IMR-90 (cell line): Measurements from ENCODE around the gene PLXNA1. TPM values are rescaled to one million over a fixed set of nuclear protein-coding genes. Genes with fewer than 3 reads are reported as not detected.

Experiments used
- ATAC-seq: fragments of 200-7000 bp; cut with Tn5 transposase; 2 replicates; pipeline ENCODE4 v1.9.1; 2020; ENCODE audit warnings: low read depth, mild to moderate bottlenecking, moderate library complexity
- BruUV-seq: library from RNA; stranded (reverse); fragments of 400-500 nt; replicated peaks from 2 replicates; lab custom pipeline; 2021; lab: Mats Ljungman, UMichigan
- CTCF ChIA-PET: fragments of 300-600 bp; formaldehyde crosslinking; extraction: SDS; loops from one replicate; lab custom pipeline; 2021; ENCODE audit warnings: antibody characterized with exemption; lab: Yijun Ruan, JAX
- POLR2A ChIA-PET: fragments of 300-600 bp; sonication (Branson Sonifier 250); formaldehyde crosslinking; loops from one replicate; lab custom pipeline; 2022; ENCODE audit warnings: antibody characterized with exemption; ENCODE audit not compliant: unreplicated experiment; lab: Charles Lee
- DNase-seq: peaks from one replicate; pipeline ENCODE4 v3.0.0; 2013
- H2AFZ ChIP-seq: replicated peaks from 2 replicates; pipeline ENCODE3; 2013; ENCODE audit warnings: low read length, mild to moderate bottlenecking; ENCODE audit not compliant: poor library complexity
- H2AK5ac ChIP-seq: 2 replicates; pipeline ENCODE4 v1.6.1; 2013; ENCODE audit warnings: low read depth, low read length, inconsistent platforms
- H2AK9ac ChIP-seq: replicated peaks from 2 replicates; pipeline ENCODE3; 2013; ENCODE audit warnings: mild to moderate bottlenecking, low read depth, low read length, moderate library complexity; ENCODE audit not compliant: poor library complexity
- H2BK120ac ChIP-seq: 2 replicates; pipeline ENCODE4 v1.6.1; 2013; ENCODE audit warnings: low read depth, low read length, inconsistent platforms
- H2BK15ac ChIP-seq: 3 replicates; pipeline ENCODE4 v1.6.1; 2013; ENCODE audit warnings: low read depth, low read length, inconsistent platforms
- H2BK20ac ChIP-seq: 2 replicates; pipeline ENCODE4 v1.6.1; 2013; ENCODE audit warnings: low read depth, mild to moderate bottlenecking, inconsistent platforms, low read length, moderate library complexity
- H2BK5ac ChIP-seq: 2 replicates; pipeline ENCODE4 v1.6.1; 2013; ENCODE audit warnings: mild to moderate bottlenecking, low read depth, low read length, inconsistent platforms; ENCODE audit not compliant: poor library complexity, severe bottlenecking
- H3K14ac ChIP-seq: replicated peaks from 2 replicates; pipeline ENCODE4 v1.6.1; 2013; ENCODE audit warnings: low read depth, low read length, inconsistent platforms
- H3K18ac ChIP-seq: 2 replicates; pipeline ENCODE4 v1.6.1; 2013; ENCODE audit warnings: low read depth, low read length, control low read depth
- H3K23ac ChIP-seq: 2 replicates; pipeline ENCODE4 v1.6.1; 2013; ENCODE audit warnings: low read depth, low read length, inconsistent platforms
- H3K27ac ChIP-seq: 2 replicates; pipeline ENCODE4 v1.5.1; 2013; ENCODE audit warnings: mild to moderate bottlenecking, control low read depth, low read length; ENCODE audit not compliant: insufficient read depth
- H3K27me3 ChIP-seq: 2 replicates; pipeline ENCODE4 v1.6.1; 2013; ENCODE audit warnings: low read length; ENCODE audit not compliant: control insufficient read depth, insufficient read depth
- H3K36me3 ChIP-seq: 2 replicates; pipeline ENCODE4 v1.6.1; 2013; ENCODE audit warnings: low read length, mixed read lengths; ENCODE audit not compliant: control insufficient read depth, insufficient read depth
- H3K4ac ChIP-seq: 2 replicates; pipeline ENCODE4 v1.6.1; 2013; ENCODE audit warnings: low read depth, low read length, inconsistent platforms
- H3K4me1 ChIP-seq: 2 replicates; pipeline ENCODE4 v1.6.1; 2013; ENCODE audit warnings: low read length, mixed read lengths; ENCODE audit not compliant: control insufficient read depth, insufficient read depth
- H3K4me2 ChIP-seq: 2 replicates; pipeline ENCODE4 v1.6.1; 2013; ENCODE audit warnings: low read depth, mild to moderate bottlenecking, control low read depth, low read length, moderate library complexity
- H3K4me3 ChIP-seq: 2 replicates; pipeline ENCODE4 v1.5.1; 2013; ENCODE audit warnings: low read depth, mild to moderate bottlenecking, control low read depth, low read length, moderate library complexity; ENCODE audit not compliant: insufficient read depth
- H3K56ac ChIP-seq: 2 replicates; pipeline ENCODE4 v1.6.1; 2013; ENCODE audit warnings: low read length, inconsistent platforms; ENCODE audit not compliant: insufficient read depth; ENCODE audit errors: extremely low read depth
- H3K79me1 ChIP-seq, 2 experiments: 2 replicates each; pipeline ENCODE4 v1.6.1; 2013; ENCODE audit warnings: low read length in 2 of 2, inconsistent platforms in 1 of 2, low read depth in 1 of 2
- H3K9ac ChIP-seq: 2 replicates; pipeline ENCODE4 v1.6.1; 2013; ENCODE audit warnings: low read depth, low read length, control low read depth
- H3K9me1 ChIP-seq: 2 replicates; pipeline ENCODE4 v1.6.1; 2013; ENCODE audit warnings: low read length, inconsistent platforms; ENCODE audit not compliant: insufficient read depth
- H3K9me3 ChIP-seq: 2 replicates; pipeline ENCODE4 v1.6.1; 2013; ENCODE audit warnings: low read length; ENCODE audit not compliant: control insufficient read depth, insufficient read depth
- H4K20me1 ChIP-seq: 2 replicates; pipeline ENCODE4 v1.6.1; 2013; ENCODE audit warnings: low read length, inconsistent platforms; ENCODE audit not compliant: insufficient read depth
- H4K5ac ChIP-seq: 2 replicates; pipeline ENCODE4 v1.6.1; 2013; ENCODE audit warnings: mild to moderate bottlenecking, low read depth, low read length, control low read depth
- H4K8ac ChIP-seq, 2 experiments: 2 replicates each; pipeline ENCODE4 v1.6.1; 2013; ENCODE audit warnings: low read depth in 2 of 2, low read length in 2 of 2, control low read depth in 1 of 2, inconsistent platforms in 1 of 2
- H4K91ac ChIP-seq: 2 replicates; pipeline ENCODE4 v1.6.1; 2013; ENCODE audit warnings: low read depth, low read length, inconsistent platforms; ENCODE audit not compliant: insufficient read depth
- BHLHE40 ChIP-seq: fragments of 150-350 bp; IDR thresholded peaks from 2 replicates; pipeline ENCODE4 v1.6.1; 2016; ENCODE audit warnings: mild to moderate bottlenecking, low read depth, low read length
- CEBPB ChIP-seq: IDR thresholded peaks from 2 replicates; pipeline ENCODE4 v1.6.1; 2012; ENCODE audit warnings: low read depth, low read length, improper control_type of control experiment
- CHD1 ChIP-seq: IDR thresholded peaks from 2 replicates; pipeline ENCODE4 v1.6.1; 2012; ENCODE audit warnings: low read depth, low read length, improper control_type of control experiment
- ELK1 ChIP-seq: fragments of 150-350 bp; IDR thresholded peaks from 2 replicates; pipeline ENCODE4 v1.6.1; 2016; ENCODE audit warnings: low read depth, mild to moderate bottlenecking, low read length, moderate library complexity, borderline replicate concordance
- FOS ChIP-seq: fragments of 150-350 bp; IDR thresholded peaks from 2 replicates; pipeline ENCODE4 v1.6.1; 2016; ENCODE audit warnings: low read depth, low read length
- MAFK ChIP-seq: IDR thresholded peaks from 2 replicates; pipeline ENCODE4 v1.6.1; 2012; ENCODE audit warnings: low read depth, low read length, improper control_type of control experiment
- MAZ ChIP-seq: IDR thresholded peaks from 2 replicates; pipeline ENCODE4 v1.6.1; 2012; ENCODE audit warnings: low read depth, mild to moderate bottlenecking, low read length, improper control_type of control experiment, moderate library complexity, borderline replicate concordance
- MXI1 ChIP-seq: IDR thresholded peaks from 2 replicates; pipeline ENCODE4 v1.6.1; 2012; ENCODE audit warnings: low read depth, mild to moderate bottlenecking, low read length, moderate library complexity, borderline replicate concordance
- NFE2L2 ChIP-seq: fragments of 150-350 bp; IDR thresholded peaks from 2 replicates; pipeline ENCODE4 v1.6.1; 2016; ENCODE audit warnings: low read depth, mild to moderate bottlenecking, low read length
- POLR2A ChIP-seq: IDR thresholded peaks from 2 replicates; pipeline ENCODE4 v1.6.1; 2012; ENCODE audit warnings: mild to moderate bottlenecking, low read depth, low read length
- RAD21 ChIP-seq: IDR thresholded peaks from 2 replicates; pipeline ENCODE4 v1.6.1; 2012; ENCODE audit warnings: low read length, improper control_type of control experiment
- RCOR1 ChIP-seq: IDR thresholded peaks from 2 replicates; pipeline ENCODE4 v1.6.1; 2012; ENCODE audit warnings: mild to moderate bottlenecking, low read length, improper control_type of control experiment; ENCODE audit not compliant: insufficient replicate concordance
- RFX5 ChIP-seq: IDR thresholded peaks from 2 replicates; pipeline ENCODE4 v1.8.0; 2012; ENCODE audit warnings: low read depth, mild to moderate bottlenecking, low read length, moderate library complexity
- SMC3 ChIP-seq: fragments of 150-350 bp; IDR thresholded peaks from 2 replicates; pipeline ENCODE4 v1.6.1; 2016; ENCODE audit warnings: low read depth, mild to moderate bottlenecking, antibody characterized with exemption, low read length, moderate library complexity
- WGBS, 2 experiments: methylation state at CpG; one replicate each; pipeline versions ENCODE4 v1.1.5 to v1.1.7; 2013; ENCODE audit warnings: missing lambda C conversion rate in 2 of 2; ENCODE audit not compliant: insufficient read length in 1 of 2; ENCODE audit errors: extremely low coverage in 2 of 2; 5-methylcytosine and 5-hydroxymethylcytosine counted together
- dilution Hi-C: fragments of 300-500 bp; cut with HindIII; formaldehyde crosslinking; loops from one replicate; pipeline ENCODE4 v1.14.3; 2018; ENCODE audit warnings: low sequenced_read_pairs; ENCODE audit not compliant: unreplicated experiment
- in situ Hi-C: fragments of 300-500 bp; cut with MboI; formaldehyde crosslinking; loops from 3 replicates; pipeline ENCODE4 v1.14.3; 2019; ENCODE audit warnings: low sequenced_read_pairs, inconsistent platforms, mixed read lengths
- intact Hi-C: fragments of 100-400 bp; cut with micrococcal nuclease; formaldehyde crosslinking; loops from 2 replicates; pipeline ENCODE4 v1.10.0; 2022
- polyA plus RNA-seq, 3 experiments: library from polyadenylated mRNA; depleted of rRNA; stranded (reverse); fragments of >200 nt; gene quantifications; 2 replicates each; pipeline ENCODE4 v1.2.3, GENCODE V29; 2012; ENCODE audit warnings: low replicate concordance in 1 of 3
- total RNA-seq: library from RNA; depleted of rRNA; stranded (reverse); fragments of >200 nt; gene quantifications from 2 replicates; pipeline ENCODE4 v1.2.3, GENCODE V29; 2012
- TF ChIP-seq, protein P1 (sequence below): fragments of 150-350 bp; IDR thresholded peaks from 2 replicates; pipeline ENCODE4 v1.6.1; 2017; ENCODE audit warnings: mild to moderate bottlenecking, antibody characterized with exemption, low read length, low read depth
- TF ChIP-seq, protein P2 (sequence below): conservative IDR thresholded peaks from 2 replicates; pipeline ENCODE4 v1.5.1; 2012; ENCODE audit warnings: mild to moderate bottlenecking, low read depth, low read length, improper control_type of control experiment

PLXNA1 gene
- total and polyA plus RNA-seq, 2 of the 4 experiments (the other 2 are of a cell fraction) = 13.6 to 49.4 TPM

- Histone ChIP-seq H3K27me3 (no peaks in the 10 kb centered on the region), H3K9me1 (peaks cover 11% of the 10 kb centered on the region; the same call in 1 of the 2 replicates), H3K4me2 (no peak overlapping the region), H2BK15ac (no peak overlapping the region), H3K27ac (no peak overlapping the region), H3K9me3 (no peaks in the 10 kb centered on the region), H4K91ac (no peak overlapping the region), H3K9ac (no peak overlapping the region), H4K5ac (no peak overlapping the region), H2BK5ac (no peak overlapping the region), H3K14ac (no peak overlapping the region), H2AK9ac (no peak overlapping the region), H2BK20ac (no peak overlapping the region), H3K4me1 (no peaks in the 10 kb centered on the region), H3K56ac (no peak overlapping the region), H2AFZ (no peak overlapping the region), H3K4ac (no peak overlapping the region), H4K20me1 (peaks cover 84% of the 10 kb centered on the region), H4K8ac (no peak overlapping the region), H3K18ac (no peak overlapping the region), H3K36me3 (peaks cover 36% of the 10 kb centered on the region), H3K23ac (no peak overlapping the region), H3K79me1 (peaks cover 24 to 72% of the 10 kb centered on the region in 2 experiments), H2BK120ac (no peak overlapping the region), H2AK5ac (no peak overlapping the region), H3K4me3 (no peak overlapping the region)
- ChIA-PET POLR2A (no interaction called here), CTCF (interaction anchor here (1.2 kb wide), 1 partner anchor 242 kb away, joined by 3 read pairs; no protein-coding TSS in a partner anchor)
- DNase-seq (no peak), ATAC-seq (peak; percentile 16; the same call in 1 of the 2 replicates)
- 80% methylated on average over 1 of the region's 10 CpGs; no CpG with 5 or more reads in 1 of the 2 experiments for WGBS, 2 experiments
- intact Hi-C loops = no loop called here
- in situ Hi-C loops = no loop called here
- dilution Hi-C loops = no loop called here
- TF ChIP-seq POLR2A = no peak
- TF ChIP-seq, protein P1, sequence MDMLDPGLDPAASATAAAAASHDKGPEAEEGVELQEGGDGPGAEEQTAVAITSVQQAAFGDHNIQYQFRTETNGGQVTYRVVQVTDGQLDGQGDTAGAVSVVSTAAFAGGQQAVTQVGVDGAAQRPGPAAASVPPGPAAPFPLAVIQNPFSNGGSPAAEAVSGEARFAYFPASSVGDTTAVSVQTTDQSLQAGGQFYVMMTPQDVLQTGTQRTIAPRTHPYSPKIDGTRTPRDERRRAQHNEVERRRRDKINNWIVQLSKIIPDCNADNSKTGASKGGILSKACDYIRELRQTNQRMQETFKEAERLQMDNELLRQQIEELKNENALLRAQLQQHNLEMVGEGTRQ = no peak
- TF ChIP-seq ELK1 = no peak
- TF ChIP-seq RAD21 = no peak
- TF ChIP-seq MAFK = no peak
- TF ChIP-seq, protein P2, sequence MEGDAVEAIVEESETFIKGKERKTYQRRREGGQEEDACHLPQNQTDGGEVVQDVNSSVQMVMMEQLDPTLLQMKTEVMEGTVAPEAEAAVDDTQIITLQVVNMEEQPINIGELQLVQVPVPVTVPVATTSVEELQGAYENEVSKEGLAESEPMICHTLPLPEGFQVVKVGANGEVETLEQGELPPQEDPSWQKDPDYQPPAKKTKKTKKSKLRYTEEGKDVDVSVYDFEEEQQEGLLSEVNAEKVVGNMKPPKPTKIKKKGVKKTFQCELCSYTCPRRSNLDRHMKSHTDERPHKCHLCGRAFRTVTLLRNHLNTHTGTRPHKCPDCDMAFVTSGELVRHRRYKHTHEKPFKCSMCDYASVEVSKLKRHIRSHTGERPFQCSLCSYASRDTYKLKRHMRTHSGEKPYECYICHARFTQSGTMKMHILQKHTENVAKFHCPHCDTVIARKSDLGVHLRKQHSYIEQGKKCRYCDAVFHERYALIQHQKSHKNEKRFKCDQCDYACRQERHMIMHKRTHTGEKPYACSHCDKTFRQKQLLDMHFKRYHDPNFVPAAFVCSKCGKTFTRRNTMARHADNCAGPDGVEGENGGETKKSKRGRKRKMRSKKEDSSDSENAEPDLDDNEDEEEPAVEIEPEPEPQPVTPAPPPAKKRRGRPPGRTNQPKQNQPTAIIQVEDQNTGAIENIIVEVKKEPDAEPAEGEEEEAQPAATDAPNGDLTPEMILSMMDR = no peak
- no peak for TF ChIP-seq MAZ
- TF ChIP-seq RFX5 = no peak
- TF ChIP-seq SMC3 = no peak
- TF ChIP-seq NFE2L2 = no peak
- no peak for TF ChIP-seq MXI1
- no peak for TF ChIP-seq CEBPB
- TF ChIP-seq BHLHE40 = no peak
- TF ChIP-seq CHD1 = no peak
- no peak for TF ChIP-seq FOS
- no peak for TF ChIP-seq RCOR1
- no TSS peak for BruUV-seq
Measured at GRCh38 chr3:126994661-126995245, 11.8 kb downstream of the PLXNA1 start.
